Heart left ventricle (tissue), 16 donors: ENCODE data around the gene PPP1R37. TPM values are rescaled to one million over a fixed set of nuclear protein-coding genes. Genes with fewer than 3 reads are reported as not detected.

ENCODE experiments used
- ATAC-seq, 4 donors: fragments of 200-7000 bp; cut with Tn5 transposase; one replicate each; pipeline ENCODE4 v1.9.1; 2020 to 2022; ENCODE audit warnings: moderate library complexity in 4 of 4, mild to moderate bottlenecking in 3 of 4, moderate number of reproducible peaks in 1 of 4
- DNase-seq, 5 donors: peaks; one replicate each; pipeline ENCODE4 v3.0.0-alpha.2; 2020
- H3K27ac ChIP-seq, 12 donors: fragments of 200-600 bp; sonication (generic) in 4 of 12; one replicate each; pipeline versions ENCODE4 v1.5.0 to v1.8.0; 2016 to 2022; ENCODE audit warnings: mild to moderate bottlenecking in 2 of 12
- H3K27me3 ChIP-seq, 9 donors: fragments of 200-600 bp; sonication (generic) in 2 of 9; one replicate each; pipeline versions ENCODE4 v1.5.1 to v1.8.0; 2016 to 2022; ENCODE audit warnings: mild to moderate bottlenecking in 3 of 9
- H3K36me3 ChIP-seq, 9 donors: fragments of 200-600 bp; sonication (generic) in 2 of 9; one replicate each; pipeline versions ENCODE4 v1.5.0 to v1.8.0; 2018 to 2022; ENCODE audit warnings: mild to moderate bottlenecking in 2 of 9
- H3K4me1 ChIP-seq, 12 donors: fragments of 200-600 bp; sonication (generic) in 4 of 12; one replicate each; pipeline versions ENCODE4 v1.5.0 to v1.8.0; 2016 to 2022; ENCODE audit warnings: mild to moderate bottlenecking in 3 of 12
- H3K4me3 ChIP-seq, 12 donors: fragments of 200-600 bp; sonication (generic) in 4 of 12; one replicate each; pipeline versions ENCODE4 v1.5.0 to v1.8.0; 2017 to 2022; ENCODE audit warnings: mild to moderate bottlenecking in 9 of 12, moderate library complexity in 4 of 12
- H3K9me3 ChIP-seq, 12 donors: fragments of 200-600 bp; sonication (generic) in 4 of 12; one replicate each; pipeline versions ENCODE4 v1.5.0 to v1.8.0; 2016 to 2022; ENCODE audit warnings: mild to moderate bottlenecking in 1 of 12
- CTCF ChIP-seq, 12 donors: fragments of 200-600 bp; sonication (generic) in 4 of 12; IDR thresholded peaks; one replicate each; pipeline versions ENCODE4 v1.5.0 to v1.8.0; 2018 to 2022; ENCODE audit warnings: antibody characterized with exemption in 12 of 12, mild to moderate bottlenecking in 5 of 12
- POLR2A ChIP-seq, 2 donors: fragments of 450-650 bp; IDR thresholded peaks; one replicate each; pipeline ENCODE4 v1.6.1; 2017; ENCODE audit warnings: antibody characterized with exemption in 2 of 2, mild to moderate bottlenecking in 2 of 2, moderate library complexity in 2 of 2
- WGBS, 4 donors: extraction: QIAGEN DNeasy Blood & Tissue Kit in 2 of 4; methylation state at CpG; one replicate each; pipeline versions ENCODE4 v1.1.5 to v1.1.7; 2013 to 2018; 5-methylcytosine and 5-hydroxymethylcytosine counted together
- intact Hi-C, 10 donors: fragments of 100-400 bp; cut with DNase I; formaldehyde crosslinking; loops; one replicate each; pipeline versions ENCODE4 v1.11.1 to v1.14.2; 2022
- polyA plus RNA-seq, 2 donors: library from polyadenylated mRNA; stranded (reverse); fragments of 200-250 nt; gene quantifications; one replicate each; pipeline ENCODE4 v1.2.3, GENCODE V29; 2013
- total RNA-seq, 9 donors: library from RNA; depleted of rRNA in 2 of 9; stranded (reverse); fragments of >200 nt in 2 of 9; fragmentation: NEBNext Ultra II Directional in 3 of 9; extraction: Animal tissue kit (Norgen Biotek cat#: 25700) in 3 of 9; gene quantifications; one replicate each; pipeline versions ENCODE4 v1.1.0 to v1.2.4, GENCODE V29; 2016 to 2023
- donor health status: ischemic (EF 13 %, LVEDD 7.1; RV severe dilation, severe dysfunction).
- donor health status: healthy with polysubstance abuse.
- donor health status: DM: no; HTN: yes; CAD: no.
- donor health status: DM: no; HTN: no; CAD: no.
- donor health status: ischemic (EF 25% LVEDD 6.9; RV normal size, moderate dysfunction).
- donor health status: ischemic (EF 25% LVEDD 5.7; RV mildly dilated, moderate dysfunction).
- donor health status: healthy.
- donor health status: DM: yes; HTN: yes; CAD: no.
- donor health status: ischemic (EF 35%, LVEDD 5.7; RV mildly dilated, moderate dysfunction).
- donor health status: nonischemic (EF 11% LVEDD 7.7; RV severe dilation, severe dysfunction).
- donor health status: DM: yes; HTN: yes; CAD: no.
- donor health status: PGD.
- donor health status: ischemic (EF 29% LVEDD 5.4; RV normal size, mild dysfunction).
- donor health status: nonischemic (EF 23%, LVEDD 6.1; RV moderate dilation, normal function).

PPP1R37 gene
- total and polyA plus RNA-seq, 11 donors, result 16.0 to 33.7 (median 18.9) TPM

- DNase-seq, result no peak
- intact Hi-C loops, result no loop called here
- WGBS, 4 donors, result 87 to 93% (median 89%) methylated on average over 7 to 13 of the region's 13 CpGs
These were observed 37.3 kb downstream of the PPP1R37 start for GRCh38 chr19:45130236-45130635.

GRCh38 chr19:45130888-45131615 lies 38.1 kb downstream of the PPP1R37 start:
- H3K9me3 ChIP-seq, result no peaks in the 10 kb centered on the region
- TF ChIP-seq CTCF (IDR thresholded peaks at IDR 0.05), result peak in 2 of 12 donors; percentile 6 to 13
- TF ChIP-seq POLR2A (IDR thresholded peaks at IDR 0.05), result no peak
- intact Hi-C loops, result no loop called here
- ATAC-seq (peak in 3 of 4 donors; percentile 26 to 34 (median 28)), DNase-seq (no peak)
- H3K4me1 ChIP-seq, result peaks cover 0 to 5% (median under 1%) of the 10 kb centered on the region in 12 donors
- H3K27ac ChIP-seq, result no peak overlapping the region
- H3K36me3 ChIP-seq, result no peaks in the 10 kb centered on the region
- WGBS, 4 donors, result 68 to 72% (median 70%) methylated on average over 12 to 13 of the region's 13 CpGs
- no peaks in the 10 kb centered on the region for H3K27me3 ChIP-seq
- no peak overlapping the region for H3K4me3 ChIP-seq

More at GRCh38 chr19:45130236-45130635, 37.3 kb downstream of the PPP1R37 start:
- Histone ChIP-seq H3K36me3 (no peaks in the 10 kb centered on the region), H3K4me3 (no peak overlapping the region), H3K27me3 (no peaks in the 10 kb centered on the region), H3K4me1 (peaks cover 0 to 7% (median 0%) of the 10 kb centered on the region in 12 donors), H3K9me3 (no peaks in the 10 kb centered on the region), H3K27ac (no peak overlapping the region)
- no peak for ATAC-seq
- TF ChIP-seq POLR2A (IDR thresholded peaks at IDR 0.05) (no peak), CTCF (IDR thresholded peaks at IDR 0.05) (no peak)

GRCh38 chr19:45133661-45134060 lies 40.7 kb downstream of the PPP1R37 start:
- ATAC-seq, result no peak
- peaks cover 0 to 25% (median 17%) of the 10 kb centered on the region in 12 donors for H3K4me1 ChIP-seq
- 89 to 97% (median 90%) methylated on average over 8 of the region's 8 CpGs for WGBS, 4 donors

More at GRCh38 chr19:45133661-45134060, 40.7 kb downstream of the PPP1R37 start:
- Histone ChIP-seq H3K9me3 (no peaks in the 10 kb centered on the region), H3K36me3 (no peaks in the 10 kb centered on the region), H3K27me3 (no peaks in the 10 kb centered on the region), H3K27ac (no peak overlapping the region), H3K4me3 (no peak overlapping the region)
- TF ChIP-seq POLR2A (IDR thresholded peaks at IDR 0.05) (no peak), CTCF (IDR thresholded peaks at IDR 0.05) (no peak)
- intact Hi-C loops, result no loop called here
- no peak for DNase-seq
